GM20431 (cell line): ENCODE results near the gene LRRC25.

Experiments used
- in situ Hi-C: fragments of 300-500 bp; cut with MseI, MboI; formaldehyde crosslinking; loops from one replicate; pipeline ENCODE4 v1.15.0; 2020; ENCODE audit warnings: low sequenced_read_pairs; ENCODE audit not compliant: unreplicated experiment

LRRC25 gene

DNA sequence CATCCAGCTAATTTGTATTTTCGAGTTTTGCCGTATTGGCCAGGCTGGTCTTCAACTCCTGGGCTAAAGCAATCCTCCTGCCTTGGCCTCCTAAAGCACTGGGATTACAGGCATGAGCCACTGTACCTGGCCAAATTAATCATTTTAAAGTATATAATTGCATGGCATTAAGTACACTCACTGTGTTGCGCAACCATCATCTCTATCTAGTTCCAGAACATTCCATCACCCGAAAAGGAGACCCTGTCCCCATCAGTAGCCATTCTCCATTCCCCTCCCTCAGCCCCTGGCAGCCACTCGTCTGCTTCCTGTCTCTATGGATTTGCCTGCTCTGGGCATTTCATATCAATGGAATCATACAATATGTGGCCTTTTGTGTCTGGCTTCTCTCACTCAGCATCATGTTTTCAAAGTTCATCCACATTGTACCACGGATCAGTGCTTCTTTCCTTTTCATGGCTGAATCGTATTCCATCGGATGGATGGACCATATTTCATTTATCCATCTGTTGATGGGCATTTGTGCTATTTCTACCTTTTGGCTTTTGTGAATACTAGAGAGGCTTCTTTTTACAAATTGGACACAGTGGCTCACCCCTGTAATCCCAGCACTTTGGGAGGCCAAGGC lies 43.9 kb downstream of the LRRC25 start:
- in situ Hi-C loops: no loop called here

DNA sequence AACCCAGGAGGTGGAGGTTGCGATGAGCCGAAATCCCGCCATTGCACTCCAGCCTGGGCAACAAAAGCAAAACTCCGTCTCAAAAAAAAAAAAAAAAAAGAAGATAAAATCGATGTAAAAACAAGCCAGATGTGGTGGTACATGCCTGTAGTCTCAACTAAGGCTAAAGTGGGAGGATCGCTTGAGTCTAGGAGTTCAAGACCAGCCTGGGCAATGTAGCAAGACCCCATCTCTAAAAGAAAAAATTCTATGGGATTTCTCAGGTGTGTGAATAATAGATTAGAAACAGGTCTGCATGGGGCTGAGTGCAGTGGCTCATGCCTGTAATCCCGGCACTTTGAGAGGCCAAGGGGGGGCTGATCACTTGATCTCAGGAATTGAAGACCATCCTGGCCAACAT lies 45.9 kb downstream of the LRRC25 start:
- in situ Hi-C loops: no loop called here

DNA sequence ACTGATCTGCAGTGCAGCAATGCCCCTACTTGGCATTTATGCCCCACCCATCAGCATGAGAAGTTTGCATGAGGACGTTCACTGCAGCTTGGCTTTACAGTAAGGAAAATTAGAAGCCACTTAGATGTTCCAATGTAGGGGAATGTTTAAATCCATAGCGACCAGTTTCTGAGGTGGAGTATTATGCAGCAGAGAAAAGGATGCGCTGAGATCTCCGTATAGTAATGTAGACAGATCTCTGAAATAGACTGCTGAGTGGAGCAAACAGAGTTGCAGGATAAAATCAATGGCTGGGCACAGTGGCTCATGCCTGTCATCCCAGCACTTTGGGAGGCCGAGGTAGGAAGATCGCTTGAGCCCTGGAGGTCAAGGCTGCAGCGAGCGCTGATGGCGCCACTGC lies 46.9 kb downstream of the LRRC25 start:
- in situ Hi-C loops: no loop called here

DNA sequence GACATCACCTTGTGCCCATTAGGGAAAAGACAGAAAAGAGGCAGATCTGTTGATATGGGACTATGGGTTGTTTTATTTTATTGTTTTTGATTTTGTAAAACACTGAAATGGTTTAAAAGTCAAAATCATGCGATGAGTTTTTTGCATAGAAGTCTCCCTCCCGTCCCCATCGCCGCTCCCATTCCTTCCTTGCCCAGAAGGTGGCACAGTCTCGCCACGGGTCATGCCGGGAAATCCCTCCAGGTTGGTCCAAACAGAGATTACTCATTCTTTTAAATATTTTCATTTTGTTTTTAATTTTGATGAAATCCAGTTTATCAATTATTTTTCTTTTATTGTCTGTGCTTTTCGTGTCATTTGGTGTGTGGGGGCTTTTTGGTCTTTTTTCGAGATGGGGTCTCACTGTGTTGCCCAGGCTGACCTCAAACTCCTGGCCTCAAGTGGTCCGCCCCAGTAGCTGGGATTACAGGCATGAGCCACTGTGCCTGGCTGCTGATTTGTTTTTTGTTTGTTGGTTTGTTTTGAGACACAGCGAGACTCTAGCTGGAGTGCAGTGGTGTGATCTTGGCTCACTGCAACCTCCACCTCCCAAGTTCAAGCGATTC lies 47.8 kb downstream of the LRRC25 start:
- in situ Hi-C loops: loop anchor here (10.0 kb wide), 1 partner anchor 65 kb away; the partner anchor contains the start of gene SSBP4

DNA sequence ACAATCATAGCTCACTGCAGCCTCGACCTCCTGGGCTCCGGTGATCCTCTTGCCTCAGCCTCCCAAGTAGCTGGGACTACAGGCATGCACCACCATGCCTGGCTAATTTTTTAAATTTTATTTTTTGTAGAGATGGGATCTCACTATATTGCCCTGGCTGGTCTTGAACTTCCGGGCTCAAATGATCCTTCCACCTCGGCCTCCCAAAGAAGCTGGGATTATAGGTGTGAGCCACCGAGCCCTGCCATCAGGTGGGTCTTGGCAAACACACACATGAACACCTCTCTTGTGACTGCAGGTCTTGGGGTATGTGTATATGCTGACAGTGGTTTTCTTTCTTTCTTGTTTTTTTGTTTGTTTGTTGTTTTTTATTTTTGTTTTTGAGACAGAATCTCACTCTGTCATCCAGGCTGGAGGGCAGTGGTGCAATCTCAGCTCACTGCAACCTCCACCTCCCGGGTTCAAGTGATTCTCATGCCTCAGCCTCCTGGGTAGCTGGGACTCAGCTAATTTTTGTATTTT lies 48.5 kb downstream of the LRRC25 start:
- in situ Hi-C loops: loop anchor here (10.0 kb wide), 1 partner anchor 66 kb away; the partner anchor contains the start of gene SSBP4

DNA sequence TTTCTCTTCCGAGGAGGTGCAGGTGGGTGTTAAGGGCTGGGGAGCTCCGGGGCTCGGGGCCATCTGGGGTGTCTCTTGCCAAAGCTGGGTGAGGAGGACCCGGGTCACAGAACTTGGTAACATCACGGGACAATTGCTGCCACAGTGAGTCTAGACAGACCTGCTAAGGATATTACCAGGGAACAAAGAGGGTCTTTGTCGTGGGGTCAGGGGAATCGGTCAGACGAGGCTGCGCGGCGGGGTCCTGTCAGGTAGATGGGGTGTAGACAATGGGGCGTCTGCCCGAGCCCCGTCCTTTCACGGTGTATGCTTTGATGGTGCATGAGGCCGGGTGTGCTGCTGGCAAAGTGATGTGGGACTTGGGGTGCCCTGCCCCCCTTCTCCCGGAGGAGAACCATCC lies 49.3 kb downstream of the LRRC25 start:
- in situ Hi-C loops: loop anchor here (10.0 kb wide), 1 partner anchor 67 kb away; the partner anchor contains the start of gene SSBP4

DNA sequence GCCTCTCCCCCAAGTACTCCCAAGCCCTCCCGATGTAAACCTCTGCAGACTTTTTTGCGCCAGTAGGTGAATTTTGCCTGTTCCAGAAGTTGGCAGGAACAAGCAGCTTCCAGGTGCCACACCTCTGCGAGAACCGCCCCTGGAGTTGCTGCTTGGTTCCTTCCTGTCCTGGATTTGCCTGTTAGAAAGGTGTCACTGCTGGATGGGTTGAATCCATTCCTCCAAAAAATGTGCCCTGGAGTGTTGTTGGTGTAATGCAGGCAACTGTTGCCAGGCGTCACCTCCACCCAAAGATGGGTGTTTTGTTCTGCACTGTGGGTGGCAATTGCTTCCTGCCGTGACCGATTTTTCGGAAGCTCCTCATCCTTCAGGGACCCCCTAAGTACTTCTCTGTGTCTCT lies 51.3 kb downstream of the LRRC25 start:
- in situ Hi-C loops: loop anchor here (10.0 kb wide), 1 partner anchor 69 kb away; the partner anchor contains the start of gene SSBP4

DNA sequence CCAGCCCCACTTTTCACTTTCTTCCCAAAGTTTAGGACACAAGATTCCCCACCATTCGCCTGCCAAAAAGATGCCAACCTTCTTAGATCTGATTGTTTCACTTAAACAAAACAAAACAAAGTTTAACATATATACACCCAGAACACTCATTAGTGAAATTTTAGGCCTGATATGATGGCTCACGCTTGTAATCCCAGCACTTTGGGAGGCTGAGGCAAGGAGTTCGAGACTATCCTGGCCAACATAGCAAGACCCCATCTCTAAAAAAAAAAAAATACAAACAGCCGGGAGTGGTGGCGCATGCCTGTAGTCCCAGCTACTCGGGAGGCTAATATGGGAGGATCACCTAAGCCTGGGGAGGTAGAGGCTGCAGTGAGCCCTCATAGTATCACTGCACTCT lies 52.1 kb downstream of the LRRC25 start:
- in situ Hi-C loops: loop anchor here (10.0 kb wide), 1 partner anchor 70 kb away; the partner anchor contains the start of gene SSBP4

DNA sequence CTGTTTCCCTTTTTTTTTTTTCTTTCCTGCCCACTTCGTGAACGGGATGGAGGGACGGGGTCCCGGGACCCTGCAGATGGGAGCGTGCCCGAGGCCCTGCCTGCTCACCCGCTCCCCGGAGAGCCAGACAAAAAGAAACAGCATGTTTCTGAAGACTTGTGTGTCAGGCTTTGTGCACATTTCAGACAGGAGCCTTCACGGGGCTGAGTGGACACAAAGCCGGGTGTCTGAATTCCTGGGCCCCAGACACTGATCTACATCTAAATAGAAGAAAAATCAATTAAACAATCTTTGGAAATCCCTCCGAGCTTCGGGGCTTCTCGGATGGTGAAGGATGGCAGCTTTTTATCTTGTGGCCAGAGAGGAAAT lies 52.9 kb downstream of the LRRC25 start:
- in situ Hi-C loops: loop anchor here (10.0 kb wide), 1 partner anchor 70 kb away; the partner anchor contains the start of gene SSBP4

DNA sequence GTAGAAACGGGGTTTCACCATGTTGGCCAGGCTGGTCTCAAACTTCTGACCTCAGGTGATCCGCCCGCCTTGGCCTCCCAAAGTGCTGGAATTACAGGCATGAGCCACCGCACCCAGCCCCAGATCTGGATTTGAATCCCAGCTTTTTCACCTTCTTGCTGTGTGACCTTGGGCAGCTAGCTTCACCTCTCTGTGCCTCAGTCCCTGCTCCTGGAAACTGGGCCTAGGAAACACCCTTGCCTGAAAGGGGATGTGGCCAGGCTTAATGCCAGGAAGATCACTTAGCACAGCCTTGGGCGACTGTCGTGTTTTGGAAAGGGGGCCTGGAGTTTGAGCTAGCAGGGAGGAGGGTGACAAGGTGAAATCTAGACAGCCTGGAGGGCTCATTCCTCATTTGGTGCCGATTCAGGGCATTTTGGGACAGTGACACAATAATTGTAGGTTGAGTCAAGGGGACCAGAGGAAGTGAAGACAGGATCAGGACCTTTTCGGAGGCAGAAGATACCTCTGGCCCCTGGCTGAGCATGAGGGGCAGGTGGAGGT lies 55.3 kb downstream of the LRRC25 start:
- in situ Hi-C loops: loop anchor here (10.0 kb wide), 1 partner anchor 73 kb away; the partner anchor contains the start of gene SSBP4
